A549 (cell line): ENCODE measurements around the gene CASK. TPM values are rescaled to one million over a fixed set of nuclear protein-coding genes. Genes with fewer than 3 reads are reported as not detected.

Source experiments
- ATAC-seq, 2 experiments: fragments of 200-7000 bp in 1 of 2; fragments of >200 bp in 1 of 2; cut with Nextera tagmentation in 1 of 2; cut with Tn5 transposase in 1 of 2; 3 replicates each; pipeline versions ENCODE4 v1.8.0 to v1.9.1; 2018 to 2020; ENCODE audit warnings: mild to moderate bottlenecking in 1 of 2, moderate library complexity in 1 of 2
- CTCF ChIA-PET: fragments of 300-600 bp; sonication (Branson Sonifier 250); formaldehyde crosslinking; extraction: SDS; loops from one replicate; lab custom pipeline; 2021; ENCODE audit warnings: antibody characterized with exemption, inconsistent platforms; lab: Yijun Ruan, JAX
- POLR2A ChIA-PET: fragments of 350-600 bp; formaldehyde crosslinking; extraction: SDS; loops from one replicate; lab custom pipeline; 2021; ENCODE audit warnings: antibody characterized with exemption, inconsistent platforms; lab: Yijun Ruan, JAX
- DNase-seq, 2 experiments: peaks; one replicate each; pipeline versions ENCODE4 v3.0.0 to v3.0.0-alpha.2; 2011 to 2016; ENCODE audit warnings: low read depth in 1 of 2, low spot score in 1 of 2
- FAIRE-seq: peaks from 2 replicates; lab custom pipeline; 2011; peaks lifted over from hg19 to GRCh38; lab: Jason Lieb, UNC
- H3K27ac ChIP-seq, 2 experiments: fragments of >200 bp; sonication (Bioruptor Twin); formaldehyde crosslinking; 3 replicates each; pipeline ENCODE4 v1.5.1; 2016 to 2017
- H3K4me1 ChIP-seq: fragments of >200 bp; sonication (Bioruptor Twin); formaldehyde crosslinking; 3 replicates; pipeline ENCODE4 v1.6.1; 2016
- H3K4me2 ChIP-seq: fragments of >200 bp; sonication (Bioruptor Twin); formaldehyde crosslinking; 3 replicates; pipeline ENCODE4 v1.6.1; 2016
- H3K4me3 ChIP-seq: fragments of >200 bp; sonication (Bioruptor Twin); formaldehyde crosslinking; 3 replicates; pipeline ENCODE4 v1.5.1; 2016
- H3K9me3 ChIP-seq: fragments of >200 bp; sonication (Bioruptor Twin); formaldehyde crosslinking; 3 replicates; pipeline ENCODE4 v1.6.1; 2016
- ATOH8 ChIP-seq: fragments of 250-450 bp; sonication (Bioruptor Pico); IDR thresholded peaks from 2 replicates; pipeline ENCODE4 v1.5.0; 2020; ENCODE audit warnings: low read depth, mild to moderate bottlenecking, moderate library complexity
- BCL3 ChIP-seq: fragments of >200 bp; sonication (Bioruptor Twin); formaldehyde crosslinking; IDR thresholded peaks from 3 replicates; pipeline ENCODE4 v1.6.1; 2016
- BHLHE40 ChIP-seq: IDR thresholded peaks from 2 replicates; pipeline ENCODE4 v1.6.1; 2012; ENCODE audit warnings: low read depth, low read length, inconsistent platforms
- CBX8 ChIP-seq: fragments of 200-600 bp; sonication (generic); IDR thresholded peaks from 2 replicates; pipeline ENCODE4 v1.6.1; 2016
- CHD4 ChIP-seq: fragments of 200-600 bp; sonication (generic); IDR thresholded peaks from 2 replicates; pipeline ENCODE4 v1.6.1; 2016; ENCODE audit warnings: antibody characterized with exemption, mild to moderate bottlenecking, borderline replicate concordance
- CTCF ChIP-seq: fragments of >200 bp; sonication (Bioruptor Twin); formaldehyde crosslinking; IDR thresholded peaks from 3 replicates; pipeline ENCODE4 v1.5.1; 2016
- EHF ChIP-seq: fragments of 250-450 bp; sonication (Bioruptor Pico); IDR thresholded peaks from 2 replicates; pipeline ENCODE4 v1.5.0; 2020; ENCODE audit warnings: mild to moderate bottlenecking
- EHMT2 ChIP-seq: fragments of 200-600 bp; sonication (generic); IDR thresholded peaks from 2 replicates; pipeline ENCODE4 v1.6.1; 2016; ENCODE audit warnings: antibody characterized with exemption, low read depth, mild to moderate bottlenecking, moderate library complexity
- ELK1 ChIP-seq: fragments of 150-350 bp; IDR thresholded peaks from 2 replicates; pipeline ENCODE4 v1.6.1; 2014; ENCODE audit warnings: low read depth, mild to moderate bottlenecking, low read length
- ESRRA ChIP-seq: fragments of 150-350 bp; IDR thresholded peaks from 2 replicates; pipeline ENCODE4 v1.6.1; 2014; ENCODE audit warnings: mild to moderate bottlenecking, low read length, borderline replicate concordance
- GATA3 ChIP-seq: IDR thresholded peaks from 2 replicates; pipeline ENCODE4 v1.6.1; 2012; ENCODE audit warnings: borderline replicate concordance
- HEYL ChIP-seq: fragments of 250-450 bp; sonication (Bioruptor Pico); IDR thresholded peaks from 2 replicates; pipeline ENCODE4 v1.8.0; 2021; ENCODE audit warnings: mild to moderate bottlenecking, moderate library complexity
- HMGXB4 ChIP-seq: fragments of 250-450 bp; sonication (Bioruptor Pico); IDR thresholded peaks from 2 replicates; pipeline ENCODE4 v1.5.0; 2021; ENCODE audit warnings: mild to moderate bottlenecking, moderate library complexity, borderline replicate concordance
- HOXA7 ChIP-seq: fragments of 250-450 bp; sonication (Bioruptor Pico); IDR thresholded peaks from 2 replicates; pipeline ENCODE4 v1.5.0; 2020; ENCODE audit warnings: mild to moderate bottlenecking, moderate library complexity
- HOXB5 ChIP-seq: fragments of 250-450 bp; sonication (Bioruptor Pico); IDR thresholded peaks from 2 replicates; pipeline ENCODE4 v1.5.0; 2020; ENCODE audit warnings: mild to moderate bottlenecking, moderate library complexity
- JUNB ChIP-seq: fragments of >200 bp; sonication (Bioruptor Twin); formaldehyde crosslinking; IDR thresholded peaks from 2 replicates; pipeline ENCODE4 v1.6.1; 2016
- KDM1A ChIP-seq: fragments of 200-600 bp; sonication (generic); IDR thresholded peaks from 2 replicates; pipeline ENCODE4 v1.6.1; 2016; ENCODE audit warnings: low read depth, mild to moderate bottlenecking
- MAX ChIP-seq: IDR thresholded peaks from 2 replicates; pipeline ENCODE4 v1.6.1; 2012
- MYC ChIP-seq: IDR thresholded peaks from 2 replicates; pipeline ENCODE4 v1.6.1; 2012; ENCODE audit warnings: mild to moderate bottlenecking, inconsistent platforms, low read length, improper control_type of control experiment, borderline replicate concordance
- NR3C1 ChIP-seq: fragments of >200 bp; sonication (Bioruptor Twin); formaldehyde crosslinking; IDR thresholded peaks from 3 replicates; pipeline ENCODE4 v1.6.1; 2017
- PHF8 ChIP-seq: fragments of 200-600 bp; sonication (generic); IDR thresholded peaks from 2 replicates; pipeline ENCODE4 v1.6.1; 2016; ENCODE audit warnings: low read depth, mild to moderate bottlenecking, antibody characterized with exemption, moderate library complexity, borderline replicate concordance
- POLR2A ChIP-seq: IDR thresholded peaks from 2 replicates; pipeline ENCODE4 v1.6.1; 2012; ENCODE audit warnings: mild to moderate bottlenecking, low read length
- POLR2AphosphoS2 ChIP-seq: conservative IDR thresholded peaks from 2 replicates; pipeline ENCODE4 v1.6.1; 2012; ENCODE audit warnings: low read length, improper control_type of control experiment, inconsistent platforms
- RAD21 ChIP-seq, 2 experiments: fragments of >200 bp in 1 of 2; sonication (Bioruptor Twin) in 1 of 2; formaldehyde crosslinking in 1 of 2; IDR thresholded peaks in 1 of 2; conservative IDR thresholded peaks in 1 of 2; 2 replicates in 1 of 2; 3 replicates in 1 of 2; pipeline ENCODE4 v1.6.1; 2012 to 2018; ENCODE audit warnings: inconsistent platforms in 1 of 2
- RARB ChIP-seq: fragments of 250-450 bp; sonication (Bioruptor Pico); IDR thresholded peaks from 2 replicates; pipeline ENCODE4 v1.8.0; 2021; ENCODE audit warnings: mild to moderate bottlenecking, moderate library complexity
- RCOR1 ChIP-seq: fragments of 150-350 bp; IDR thresholded peaks from 2 replicates; pipeline ENCODE4 v1.6.1; 2014; ENCODE audit warnings: antibody characterized with exemption, low read length, low read depth
- RNF2 ChIP-seq: fragments of 200-600 bp; sonication (generic); IDR thresholded peaks from 2 replicates; pipeline ENCODE4 v1.6.1; 2016; ENCODE audit warnings: low read depth, mild to moderate bottlenecking, antibody characterized with exemption, moderate library complexity, borderline replicate concordance
- SREBF2 ChIP-seq: fragments of 450-650 bp; IDR thresholded peaks from 2 replicates; pipeline ENCODE4 v1.6.1; 2014; ENCODE audit warnings: mild to moderate bottlenecking, moderate library complexity
- TFCP2L1 ChIP-seq: fragments of 250-450 bp; sonication (Bioruptor Pico); IDR thresholded peaks from 2 replicates; pipeline ENCODE4 v1.5.0; 2021; ENCODE audit warnings: mild to moderate bottlenecking
- TP53 ChIP-seq: fragments of 250-450 bp; sonication (Bioruptor Pico); IDR thresholded peaks from 2 replicates; pipeline ENCODE4 v1.5.0; 2021; ENCODE audit warnings: mild to moderate bottlenecking, moderate library complexity
- ZFP36 ChIP-seq: fragments of 450-650 bp; IDR thresholded peaks from 2 replicates; pipeline ENCODE4 v1.6.1; 2014; ENCODE audit warnings: borderline replicate concordance; ENCODE audit not compliant: partially characterized antibody
- ZSCAN20 ChIP-seq: fragments of 250-450 bp; sonication (Bioruptor Pico); IDR thresholded peaks from 2 replicates; pipeline ENCODE4 v1.8.0; 2022; ENCODE audit warnings: mild to moderate bottlenecking, moderate library complexity
- WGBS: methylation state at CpG from one replicate; pipeline ENCODE4 v1.1.6; 2017; ENCODE audit errors: missing lambda C conversion rate; 5-methylcytosine and 5-hydroxymethylcytosine counted together
- polyA plus RNA-seq, 4 experiments: library from polyadenylated mRNA; depleted of rRNA in 3 of 4; stranded (reverse); fragments of >200 nt; fragmentation: RNase III in 1 of 4; extraction: RNeasy Plus Mini Kit Qiagen cat#74134 plus additional on column Dnase treatment in 1 of 4; gene quantifications; 2 replicates in 3 of 4; 3 replicates in 1 of 4; pipeline ENCODE4 v1.2.3, GENCODE V29; 2011 to 2017

The CASK gene
- polyA plus RNA-seq, 2 of the 4 experiments (the other 2 are of a cell fraction) = 23.3 to 57.6 TPM

GRCh38 chrX:41779941-41780340 is 143.4 kb downstream of the CASK start:
- DNase-seq (no peak), ATAC-seq (no peak), FAIRE-seq (peak; percentile 88)
- Histone ChIP-seq H3K4me2 (peak overlapping the region; percentile 64), H3K27ac (peak overlapping the region; percentile 13 to 23; a peak in 3 of 6 replicates), H3K4me1 (peaks cover 21% of the 10 kb centered on the region), H3K9me3 (no peaks in the 10 kb centered on the region), H3K4me3 (0 out of 3 replicates have a peak overlapping the region, but pooled peaks have one; percentile 12)
- TF ChIP-seq CHD4 (no peak), HOXB5 (CRISPR knock-in tag) (no peak), RARB (CRISPR knock-in tag) (no peak), NR3C1 (no peak), CTCF (no peak), ELK1 (no peak), RAD21 (conservative IDR thresholded peaks at IDR 0.05 in 1 of 2, IDR thresholded peaks at IDR 0.05 in 1 of 2) (no peak), KDM1A (no peak), MAX (no peak), ATOH8 (CRISPR knock-in tag) (no peak), EHF (CRISPR knock-in tag) (no peak), ZFP36 (no peak), JUNB (no peak)
- CTCF ChIA-PET = no interaction called here
- POLR2A ChIA-PET = no interaction called here
- WGBS = 5% methylated on average over 3 of the region's 3 CpGs

- Histone ChIP-seq H3K9me3 (no peaks in the 10 kb centered on the region), H3K4me2 (peak overlapping the region; percentile 64), H3K4me1 (peaks cover 21% of the 10 kb centered on the region), H3K27ac (peak overlapping the region; percentile 53 to 72; a peak in 5 of 6 replicates), H3K4me3 (no peak overlapping the region)
- CTCF ChIA-PET = no interaction called here
- POLR2A ChIA-PET = no interaction called here
- 7% methylated on average over 1 of the region's 1 CpG for WGBS
- peak; percentile 88 to 94 for ATAC-seq
- peak; percentile 98 for FAIRE-seq
- DNase-seq = peak; percentile 22 to 79
- TF ChIP-seq HOXB5 (CRISPR knock-in tag) (peak; percentile 69; the same call in 1 of the 2 replicates), ZSCAN20 (CRISPR knock-in tag) (no peak), POLR2AphosphoS2 (no peak), PHF8 (no peak), RARB (CRISPR knock-in tag) (no peak), CBX8 (no peak), BCL3 (peak; percentile 70; the same call in 1 of the 3 replicates), HOXA7 (no peak), ESRRA (no peak), HEYL (CRISPR knock-in tag) (no peak), GATA3 (peak; percentile 88; the same call in 1 of the 2 replicates), TP53 (CRISPR knock-in tag) (no peak), SREBF2 (no peak), NR3C1 (no peak), MYC (no peak), EHMT2 (no peak), RNF2 (no peak), TFCP2L1 (CRISPR knock-in tag) (no peak), POLR2A (no peak), KDM1A (no peak), RAD21 (conservative IDR thresholded peaks at IDR 0.05 in 1 of 2, IDR thresholded peaks at IDR 0.05 in 1 of 2) (0 out of 5 replicates have a peak, but pooled peaks of 1 of the 2 experiments have one; percentile 8), HMGXB4 (CRISPR knock-in tag) (no peak), BHLHE40 (no peak), RCOR1 (no peak), JUNB (peak; percentile 98)
Observed at GRCh38 chrX:41779030-41779564, 144.3 kb downstream of the CASK start.
